Thymus (tissue), 11 donors: ENCODE results near the gene SYCE1L. TPM values are rescaled to one million over a fixed set of nuclear protein-coding genes. Genes with fewer than 3 reads are reported as not detected.
"Not testable (repeated sequence)": the region's sequence is repeated elsewhere in the genome, so short reads cannot be mapped to it uniquely, and the experiment has no call there.

Experiments
- DNase-seq, 9 donors: peaks; one replicate each; pipeline ENCODE4 v3.0.0-alpha.2; 2013; ENCODE audit warnings: low spot score in 9 of 9, low read depth in 6 of 9, missing footprints in 1 of 9
- H3K27ac ChIP-seq, 2 donors: one replicate each; pipeline ENCODE4 v1.5.1; 2013; ENCODE audit warnings: control low read depth in 1 of 2, low read depth in 1 of 2, low read length in 1 of 2, mild to moderate bottlenecking in 1 of 2, moderate library complexity in 1 of 2
- H3K27me3 ChIP-seq, 2 donors: one replicate each; pipeline ENCODE4 v1.5.1; 2013; ENCODE audit warnings: low read length in 1 of 2; ENCODE audit not compliant: control insufficient read depth in 2 of 2, insufficient read depth in 1 of 2
- H3K36me3 ChIP-seq, 2 donors: one replicate each; pipeline ENCODE4 v1.5.1; 2013; ENCODE audit warnings: low read length in 1 of 2, mild to moderate bottlenecking in 1 of 2, moderate library complexity in 1 of 2; ENCODE audit not compliant: control insufficient read depth in 2 of 2, insufficient read depth in 2 of 2
- H3K4me1 ChIP-seq, 2 donors: one replicate each; pipeline ENCODE4 v1.5.1; 2013; ENCODE audit warnings: low read length in 2 of 2; ENCODE audit not compliant: control insufficient read depth in 2 of 2, insufficient read depth in 2 of 2
- H3K4me3 ChIP-seq, 2 donors: one replicate each; pipeline ENCODE4 v1.5.1; 2013; ENCODE audit warnings: low read length in 2 of 2, control low read depth in 1 of 2, mild to moderate bottlenecking in 1 of 2
- H3K9me3 ChIP-seq, 2 donors: one replicate each; pipeline ENCODE4 v1.5.1; 2013; ENCODE audit warnings: low read length in 1 of 2, mild to moderate bottlenecking in 1 of 2; ENCODE audit not compliant: control insufficient read depth in 2 of 2, insufficient read depth in 1 of 2
- whole genome bisulfite sequencing: extraction: QIAGEN DNeasy Blood & Tissue Kit; methylation state at CpG from one replicate; pipeline ENCODE4 v1.1.7; 2013; 5-methylcytosine and 5-hydroxymethylcytosine counted together
- polyA plus RNA-seq: library from polyadenylated mRNA; stranded (reverse); fragments of 200-250 nt; gene quantifications from one replicate; pipeline ENCODE4 v1.2.3, GENCODE V29; 2013
- total RNA-seq: library from RNA; stranded (reverse); fragments of 120-200 nt; gene quantifications from one replicate; pipeline ENCODE4 v1.2.4, GENCODE V29; 2013
- donor health status: healthy.

Gene SYCE1L
- total and polyA plus RNA-seq, 2 donors: 11.2 to 15.6 TPM

DNA sequence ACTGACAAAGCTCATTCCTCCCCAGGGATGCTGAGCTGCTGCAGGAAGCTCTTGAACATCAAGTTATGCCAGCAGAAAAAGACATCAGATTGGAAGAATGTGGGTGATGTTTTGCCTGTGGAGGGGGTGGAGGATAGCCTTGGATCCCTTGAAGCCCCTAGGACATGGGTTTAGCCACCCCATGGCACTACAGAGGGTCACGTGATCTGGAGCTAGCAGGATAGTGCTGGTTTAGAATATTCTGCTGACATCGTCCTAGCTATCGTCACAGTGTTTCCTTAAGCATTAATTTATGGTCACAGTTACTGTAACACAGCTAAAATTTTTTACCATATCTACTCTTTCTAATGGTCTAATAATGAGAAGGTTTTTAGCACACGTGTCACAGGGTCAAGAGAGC is 28.4 kb upstream of the SYCE1L start:
- Histone ChIP-seq H3K4me1 (no peaks in the 10 kb centered on the region), H3K36me3 (no peaks in the 10 kb centered on the region), H3K27me3 (no peaks in the 10 kb centered on the region), H3K27ac (no peak overlapping the region), H3K9me3 (no peaks in the 10 kb centered on the region), H3K4me3 (no peak overlapping the region)
- DNase-seq: no peak
- 75% methylated on average over 4 of the region's 4 CpGs for WGBS

DNA sequence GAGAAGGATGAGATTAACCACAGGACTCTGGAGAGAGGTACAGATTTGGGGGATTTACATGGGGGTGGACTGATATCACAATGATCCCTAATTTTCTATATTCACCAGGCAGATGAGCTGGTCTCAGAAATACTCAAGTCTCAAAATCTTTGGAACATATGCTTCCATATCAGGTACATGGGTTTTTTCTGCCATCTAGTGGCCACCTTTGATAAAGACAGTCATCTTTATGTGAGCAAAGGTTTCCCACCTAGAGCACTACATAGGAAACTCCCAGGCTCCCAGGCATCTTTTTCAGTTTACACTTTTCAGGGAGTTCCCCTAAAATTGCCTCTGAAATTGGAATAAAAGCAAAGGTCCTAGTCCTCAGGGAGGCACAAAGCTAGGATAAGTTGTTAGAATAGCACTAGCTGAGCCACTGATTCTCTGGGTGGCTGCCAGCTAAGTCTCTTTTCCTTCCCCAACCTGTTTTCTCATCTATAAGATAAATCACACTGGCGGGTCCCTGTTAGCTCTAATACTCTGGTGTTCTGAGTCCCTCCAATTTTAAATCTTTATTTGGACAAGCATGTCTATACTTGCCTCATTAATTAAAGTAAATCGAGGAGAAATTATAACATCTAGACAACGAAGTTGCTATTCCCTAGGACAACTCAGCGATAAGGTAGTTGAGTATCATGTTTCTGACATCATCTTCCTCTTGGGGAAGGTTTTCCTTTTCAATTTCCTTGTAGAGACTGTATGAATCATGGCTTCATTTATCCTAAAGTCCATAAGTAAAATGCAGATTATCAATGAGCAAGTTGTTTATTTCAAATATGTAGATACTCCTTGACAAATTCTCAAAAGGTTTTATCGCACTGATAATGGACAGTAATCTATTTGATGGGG is 27.2 kb upstream of the SYCE1L start:
- H3K9me3 ChIP-seq: no peaks in the 10 kb centered on the region
- DNase-seq: peak in 7 of 9 donors; percentile 23 to 67 (median 45)
- 77% methylated on average over 5 of the region's 5 CpGs for WGBS
- no peaks in the 10 kb centered on the region for H3K4me1 ChIP-seq
- no peak overlapping the region for H3K4me3 ChIP-seq
- H3K27me3 ChIP-seq: no peaks in the 10 kb centered on the region
- H3K36me3 ChIP-seq: no peaks in the 10 kb centered on the region
- H3K27ac ChIP-seq: no peak overlapping the region

DNA sequence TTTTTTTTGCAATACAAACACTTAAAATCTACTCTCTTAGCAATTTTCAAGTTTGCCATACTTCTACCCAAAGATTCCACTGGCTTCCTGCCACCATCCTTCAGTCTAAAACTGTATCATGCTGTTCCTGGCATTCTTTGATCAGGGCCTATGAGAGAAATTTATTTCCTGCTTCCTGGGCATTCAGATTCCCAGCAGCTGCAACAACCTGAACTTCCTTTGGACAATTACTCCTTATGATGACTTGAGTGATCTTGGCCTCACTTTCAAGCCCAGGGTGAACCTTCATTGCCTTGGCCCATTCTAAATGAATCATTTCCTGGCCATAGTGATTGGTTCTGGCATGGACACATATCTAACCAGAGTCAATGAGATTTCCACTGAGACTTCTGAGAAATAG is 26.3 kb upstream of the SYCE1L start:
- no peak for DNase-seq
- H3K4me1 ChIP-seq: no peaks in the 10 kb centered on the region
- no peaks in the 10 kb centered on the region for H3K27me3 ChIP-seq
- H3K9me3 ChIP-seq: no peaks in the 10 kb centered on the region
- no peak overlapping the region for H3K27ac ChIP-seq
- H3K36me3 ChIP-seq: no peaks in the 10 kb centered on the region
- no peak overlapping the region for H3K4me3 ChIP-seq

DNA sequence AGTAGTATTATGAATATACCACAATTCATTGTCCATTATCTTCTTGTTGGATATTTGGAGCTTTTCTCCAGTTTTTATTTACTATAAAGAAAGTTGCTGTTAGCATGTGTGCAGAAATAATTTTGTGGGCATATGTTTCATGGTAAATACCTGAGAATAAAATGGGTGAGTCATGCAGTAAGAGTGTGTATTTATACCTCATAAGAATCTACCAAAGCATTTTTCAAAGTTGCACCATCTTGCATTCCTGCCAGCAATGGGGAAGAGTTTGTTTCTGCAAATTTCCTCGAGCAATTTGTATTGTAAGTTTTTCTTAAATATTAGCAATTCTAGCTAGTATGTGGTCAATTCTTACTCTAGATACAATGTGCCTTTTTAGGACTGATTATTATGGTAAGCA is 16.1 kb upstream of the SYCE1L start:
- DNase-seq: no peak
- 94% methylated on average over 1 of the region's 1 CpG for WGBS
- Histone ChIP-seq H3K27me3 (no peaks in the 10 kb centered on the region), H3K36me3 (no peaks in the 10 kb centered on the region), H3K4me1 (no peaks in the 10 kb centered on the region), H3K27ac (no peak overlapping the region), H3K4me3 (no peak overlapping the region), H3K9me3 (no peaks in the 10 kb centered on the region)

DNA sequence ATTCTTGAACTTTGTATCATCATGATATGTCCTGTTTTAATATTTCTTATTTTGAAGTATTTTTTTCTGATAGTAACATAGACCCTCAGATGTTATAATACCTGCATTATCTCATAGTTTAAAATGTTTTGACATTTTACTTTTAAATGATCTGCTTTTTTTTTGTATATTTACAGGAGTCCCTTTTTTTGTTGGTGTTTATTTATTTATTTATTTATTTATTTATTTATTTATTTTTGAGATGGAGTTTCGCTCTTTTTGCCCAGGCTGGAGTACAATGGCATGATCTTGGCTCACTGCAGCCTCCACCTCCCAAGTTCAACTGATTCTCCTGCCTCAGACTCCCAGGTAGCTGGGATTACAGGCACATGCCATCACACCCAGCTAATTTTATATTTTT is 12.9 kb upstream of the SYCE1L start:
- not testable (repeated sequence) for H3K27me3 ChIP-seq, H3K4me3 ChIP-seq, H3K9me3 ChIP-seq, H3K36me3 ChIP-seq, H3K27ac ChIP-seq, H3K4me1 ChIP-seq, DNase-seq
- WGBS: 92% methylated on average over 1 of the region's 1 CpG

DNA sequence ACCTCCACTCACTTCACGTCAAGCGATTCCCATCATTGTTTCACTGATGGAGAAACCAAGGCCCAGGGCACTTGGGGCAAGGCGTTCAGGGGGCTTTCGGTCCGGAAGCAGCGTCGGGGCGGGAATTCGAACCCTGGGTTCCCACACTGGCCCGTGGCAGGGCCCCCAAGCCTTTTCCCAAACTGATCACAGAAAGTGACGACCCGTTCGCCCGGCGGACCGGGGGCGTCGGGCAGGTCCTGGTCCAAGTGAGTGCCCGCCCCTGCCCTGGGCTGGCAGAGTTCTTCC is 9.1 kb upstream of the SYCE1L start:
- no peaks in the 10 kb centered on the region for H3K27me3 ChIP-seq

DNA sequence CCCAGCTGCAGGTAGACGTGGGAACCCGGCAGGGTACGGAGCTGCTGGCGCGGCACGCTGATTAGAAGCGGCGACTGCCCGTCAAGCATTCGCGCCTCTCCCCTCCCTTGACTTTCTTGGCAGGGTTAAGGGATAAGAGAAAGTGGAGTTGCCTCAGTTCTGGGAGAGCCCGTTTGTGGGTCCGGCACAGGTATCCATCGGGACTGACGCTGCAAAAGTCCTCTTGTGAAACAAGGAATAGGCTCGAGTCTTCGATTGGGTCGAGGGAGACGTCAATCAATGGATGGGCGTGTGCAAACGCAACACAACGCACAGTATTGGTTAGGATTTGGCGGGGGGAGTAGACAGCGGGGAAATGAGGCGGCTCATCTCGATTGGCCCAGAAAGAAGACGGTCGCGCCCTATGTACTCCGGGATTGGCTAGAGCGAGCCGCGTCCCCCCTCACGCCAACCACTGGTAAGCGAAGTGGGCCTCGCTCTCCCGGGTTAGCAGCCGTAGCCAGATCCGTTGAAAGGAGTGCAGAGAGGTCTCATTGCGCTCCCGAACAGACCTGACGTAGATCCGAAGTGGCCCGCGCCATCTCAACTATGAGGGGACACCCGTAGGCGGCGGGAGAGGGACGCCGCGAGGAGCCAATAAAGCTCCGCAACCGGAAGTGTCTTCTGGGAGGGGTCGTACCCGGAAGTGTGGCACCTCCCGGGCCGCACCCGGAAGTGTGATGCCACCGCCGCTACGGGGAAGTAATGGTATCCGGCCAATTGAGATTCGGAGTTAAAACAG is 8.5 kb upstream of the SYCE1L start, which contains the start of gene MON1B:
Gene MON1B (plus strand): TSS at position 713 of the 781 bp plus-strand sequence. CDS start 296 bp downstream, outside the sequence.
- peak; percentile 92 to 98 (median 95) for DNase-seq
- peaks cover 22 to 29% of the 10 kb centered on the region in 2 donors for H3K36me3 ChIP-seq
- peaks cover 0 to 3% of the 10 kb centered on the region in 2 donors for H3K9me3 ChIP-seq
- H3K27ac ChIP-seq: peak within 1 kb of the TSS; percentile 100
- peak within 1 kb of the TSS; percentile 89 to 98 for H3K4me3 ChIP-seq
- under 1% methylated on average over 63 of the region's 63 CpGs for WGBS
- H3K27me3 ChIP-seq: no peaks in the 10 kb centered on the region
- H3K4me1 ChIP-seq: peaks cover 6 to 18% of the 10 kb centered on the region in 2 donors

More for the DNA sequence above, 9.1 kb upstream of the SYCE1L start:
- H3K36me3 ChIP-seq: peaks cover 18 to 24% of the 10 kb centered on the region in 2 donors
- peaks cover 0 to 3% of the 10 kb centered on the region in 2 donors for H3K9me3 ChIP-seq
- H3K4me3 ChIP-seq: peak overlapping the region; percentile 89 to 98
- H3K4me1 ChIP-seq: peaks cover 6 to 18% of the 10 kb centered on the region in 2 donors
- DNase-seq: no peak
- peak overlapping the region; percentile 100 for H3K27ac ChIP-seq
- 1% methylated on average over 19 of the region's 19 CpGs for WGBS

DNA sequence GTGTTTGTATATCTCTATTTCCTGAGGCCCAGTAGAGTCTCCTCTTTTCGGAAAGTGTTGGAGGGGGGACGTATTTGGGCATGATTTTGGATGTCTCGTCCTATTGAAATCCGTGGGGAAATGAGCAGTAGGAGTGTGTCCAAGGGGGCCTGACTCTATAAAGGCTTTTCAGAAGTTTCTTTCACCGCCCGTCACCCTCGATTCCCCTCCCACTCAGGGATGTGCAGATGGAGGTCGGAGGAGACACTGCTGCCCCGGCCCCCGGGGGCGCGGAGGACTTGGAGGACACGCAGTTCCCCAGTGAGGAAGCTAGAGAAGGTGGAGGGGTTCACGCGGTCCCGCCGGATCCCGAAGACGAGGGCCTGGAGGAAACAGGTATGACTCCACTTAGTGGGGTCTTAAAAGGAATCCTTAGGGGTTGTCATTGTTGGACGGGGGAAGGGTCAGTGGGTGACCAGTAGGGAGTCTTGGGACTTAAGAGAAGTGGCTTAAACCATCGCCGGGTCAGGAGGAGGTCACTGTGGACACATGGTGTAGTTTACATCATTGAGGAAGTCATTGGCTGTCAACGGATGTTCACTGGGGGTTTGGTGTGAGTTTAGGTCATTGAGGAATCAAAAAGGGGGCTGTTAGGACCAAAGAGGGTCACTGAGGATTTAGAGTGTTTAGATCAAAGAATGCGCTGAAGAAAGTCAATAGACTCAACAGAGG is 7.8 kb upstream of the SYCE1L start:
- DNase-seq: peak in 1 of 9 donors; percentile 27
- peaks cover 0 to 3% of the 10 kb centered on the region in 2 donors for H3K9me3 ChIP-seq
- peaks cover 29 to 34% of the 10 kb centered on the region in 2 donors for H3K36me3 ChIP-seq
- H3K4me3 ChIP-seq: peak overlapping the region; percentile 89 to 98
- H3K27me3 ChIP-seq: no peaks in the 10 kb centered on the region
- H3K27ac ChIP-seq: peak overlapping the region; percentile 100
- WGBS: 5% methylated on average over 24 of the region's 24 CpGs
- H3K4me1 ChIP-seq: peaks cover 6 to 18% of the 10 kb centered on the region in 2 donors
